ENCODE measurements around the gene CSHL1. TPM values are rescaled to one million over a fixed set of nuclear protein-coding genes. Genes with fewer than 3 reads are reported as not detected.

CSHL1 gene
- total RNA-seq, 2 experiments from 2014 or later, result not detected

Other genes with a start within 250 kb of the CSHL1 start
- gene LIMD2, start 211.1 kb downstream of the CSHL1 start, total RNA-seq, result 100 to 1,000 TPM; 119 to 127 TPM
- gene STRADA, start 169.5 kb downstream of the CSHL1 start, total RNA-seq, result 10 to 100 TPM; 51.0 to 53.6 TPM
- 10 to 100 TPM; 76.9 to 82.3 TPM for gene CCDC47, start 137.7 kb downstream of the CSHL1 start, total RNA-seq
- gene DDX42, start 137.1 kb downstream of the CSHL1 start, total RNA-seq, result 100 to 1,000 TPM; 109 to 173 TPM
- gene PSMC5, start 83.8 kb downstream of the CSHL1 start, total RNA-seq, result 100 to 1,000 TPM in 1 of 2 experiments, 10 to 100 TPM in 1; 98.2 to 160 TPM
- gene FTSJ3, start 83.6 kb downstream of the CSHL1 start, total RNA-seq, result 10 to 100 TPM; 52.1 to 61.2 TPM
- 100 to 1,000 TPM in 1 of 2 experiments, 10 to 100 TPM in 1; 100.0 to 101 TPM for gene SMARCD2, start 68.6 kb downstream of the CSHL1 start, total RNA-seq
- not detected for gene CSH2, start 37.6 kb downstream of the CSHL1 start, total RNA-seq
- gene GH2, start 29.3 kb downstream of the CSHL1 start, total RNA-seq, result not detected
- not detected for gene CSH1, start 14.7 kb downstream of the CSHL1 start, total RNA-seq
- gene GH1, start 7.6 kb upstream of the CSHL1 start, total RNA-seq, result under 1 TPM in 1 of 2 experiments, not detected in 1; 0.28 TPM
- 10 to 100 TPM; 19.8 to 28.0 TPM for gene CD79B, start 21.1 kb upstream of the CSHL1 start, total RNA-seq
- gene SCN4A, start 61.7 kb upstream of the CSHL1 start, total RNA-seq, result under 1 TPM; 0.21 to 0.50 TPM
- 1 to 10 TPM; 1.0 to 1.5 TPM for gene PRR29, start 87.1 kb upstream of the CSHL1 start, total RNA-seq
- gene ICAM2, start 109.4 kb upstream of the CSHL1 start, total RNA-seq, result 10 to 100 TPM; 46.6 to 49.0 TPM
- gene ERN1, start 218.9 kb upstream of the CSHL1 start, total RNA-seq, result 10 to 100 TPM; 23.7 to 26.8 TPM

Measured in activated CD4-positive, alpha-beta T cell treated with anti-CD3 and anti-CD28 coated beads for 36 hours (primary cell).